GM12892 (cell line): ENCODE measurements around the gene LHX4.

Source experiments
- POLR2A ChIP-seq: IDR thresholded peaks from 2 replicates; pipeline ENCODE4 v1.6.1; 2011; ENCODE audit warnings: low read depth, low read length, control low read depth
- TAF1 ChIP-seq: IDR thresholded peaks from 2 replicates; pipeline ENCODE4 v1.6.1; 2011; ENCODE audit warnings: low read depth, mild to moderate bottlenecking, control low read depth, low read length, borderline replicate concordance

- TF ChIP-seq POLR2A (no peak), TAF1 (no peak)
Observed at GRCh38 chr1:180244840-180245239, 14.8 kb downstream of the LHX4 start.
